Breast epithelium (tissue), 3 donors: ENCODE data around the gene EPN2.

Experiments
- POLR2A ChIP-seq: fragments of 450-650 bp; IDR thresholded peaks from one replicate; pipeline ENCODE4 v1.6.1; 2016; ENCODE audit warnings: antibody characterized with exemption, mild to moderate bottlenecking, moderate library complexity
- POLR2AphosphoS5 ChIP-seq, 3 donors: sonication (generic); formaldehyde crosslinking; IDR thresholded peaks; one replicate each; pipeline ENCODE4 v1.6.1; 2017; ENCODE audit warnings: antibody characterized with exemption in 3 of 3
- TF ChIP-seq, protein P1 (sequence below), 3 donors: fragments of 450-650 bp; IDR thresholded peaks; one replicate each; pipeline ENCODE4 v1.5.1; 2016 to 2017; ENCODE audit warnings: antibody characterized with exemption in 3 of 3, mild to moderate bottlenecking in 3 of 3, moderate library complexity in 3 of 3

GRCh38 chr17:19295473-19296135 is 58.4 kb downstream of the EPN2 start:
- TF ChIP-seq POLR2A (no peak), POLR2AphosphoS5 (IDR thresholded peaks at IDR 0.05) (no peak)
- TF ChIP-seq, protein P1, sequence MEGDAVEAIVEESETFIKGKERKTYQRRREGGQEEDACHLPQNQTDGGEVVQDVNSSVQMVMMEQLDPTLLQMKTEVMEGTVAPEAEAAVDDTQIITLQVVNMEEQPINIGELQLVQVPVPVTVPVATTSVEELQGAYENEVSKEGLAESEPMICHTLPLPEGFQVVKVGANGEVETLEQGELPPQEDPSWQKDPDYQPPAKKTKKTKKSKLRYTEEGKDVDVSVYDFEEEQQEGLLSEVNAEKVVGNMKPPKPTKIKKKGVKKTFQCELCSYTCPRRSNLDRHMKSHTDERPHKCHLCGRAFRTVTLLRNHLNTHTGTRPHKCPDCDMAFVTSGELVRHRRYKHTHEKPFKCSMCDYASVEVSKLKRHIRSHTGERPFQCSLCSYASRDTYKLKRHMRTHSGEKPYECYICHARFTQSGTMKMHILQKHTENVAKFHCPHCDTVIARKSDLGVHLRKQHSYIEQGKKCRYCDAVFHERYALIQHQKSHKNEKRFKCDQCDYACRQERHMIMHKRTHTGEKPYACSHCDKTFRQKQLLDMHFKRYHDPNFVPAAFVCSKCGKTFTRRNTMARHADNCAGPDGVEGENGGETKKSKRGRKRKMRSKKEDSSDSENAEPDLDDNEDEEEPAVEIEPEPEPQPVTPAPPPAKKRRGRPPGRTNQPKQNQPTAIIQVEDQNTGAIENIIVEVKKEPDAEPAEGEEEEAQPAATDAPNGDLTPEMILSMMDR (IDR thresholded peaks at IDR 0.05), result no peak
